HEK293T (cell line): ENCODE results near the gene BNIP5.

Experiments used
- CTCF ChIA-PET: fragments of 350-600 bp; formaldehyde crosslinking; extraction: SDS; loops from one replicate; lab custom pipeline; 2021; ENCODE audit warnings: antibody characterized with exemption, inconsistent platforms; lab: Yijun Ruan, JAX
- POLR2A ChIA-PET: fragments of 350-600 bp; formaldehyde crosslinking; extraction: SDS; loops from one replicate; lab custom pipeline; 2020; ENCODE audit warnings: antibody characterized with exemption, inconsistent platforms; lab: Yijun Ruan, JAX
- DNase-seq: peaks from one replicate; pipeline ENCODE4 v3.0.0; 2012; ENCODE audit warnings: mixed read lengths; ENCODE audit errors: extremely low spot score
- ARNT ChIP-seq: fragments of 450-650 bp; IDR thresholded peaks from 2 replicates; pipeline ENCODE4 v1.6.1; 2017; ENCODE audit warnings: mild to moderate bottlenecking
- BHLHE40 ChIP-seq: fragments of 450-650 bp; IDR thresholded peaks from 2 replicates; pipeline ENCODE4 v1.6.1; 2016; ENCODE audit warnings: mild to moderate bottlenecking, moderate library complexity, borderline replicate concordance
- CTBP1 ChIP-seq: fragments of 450-650 bp; IDR thresholded peaks from 2 replicates; pipeline ENCODE4 v1.6.1; 2016; ENCODE audit warnings: borderline replicate concordance
- ELF4 ChIP-seq: fragments of 450-650 bp; IDR thresholded peaks from 2 replicates; pipeline ENCODE4 v1.6.1; 2017; ENCODE audit warnings: antibody characterized with exemption
- FOXA1 ChIP-seq: fragments of 450-650 bp; IDR thresholded peaks from 2 replicates; pipeline ENCODE4 v1.6.1; 2016; ENCODE audit warnings: mild to moderate bottlenecking
- FOXK2 ChIP-seq: fragments of 450-650 bp; IDR thresholded peaks from 2 replicates; pipeline ENCODE4 v1.6.1; 2016; ENCODE audit warnings: mild to moderate bottlenecking
- FOXM1 ChIP-seq: fragments of 450-650 bp; IDR thresholded peaks from 2 replicates; pipeline ENCODE4 v1.6.1; 2017; ENCODE audit warnings: mild to moderate bottlenecking, borderline replicate concordance
- HDGF ChIP-seq: fragments of 450-650 bp; IDR thresholded peaks from 2 replicates; pipeline ENCODE4 v1.6.1; 2017; ENCODE audit warnings: antibody characterized with exemption, borderline replicate concordance
- L3MBTL2 ChIP-seq: fragments of 450-650 bp; conservative IDR thresholded peaks from 2 replicates; pipeline ENCODE4 v1.6.1; 2016; ENCODE audit warnings: mild to moderate bottlenecking
- LEF1 ChIP-seq: fragments of 450-650 bp; IDR thresholded peaks from 2 replicates; pipeline ENCODE4 v1.6.1; 2017; ENCODE audit warnings: mild to moderate bottlenecking, borderline replicate concordance
- NFRKB ChIP-seq: fragments of 450-650 bp; IDR thresholded peaks from 2 replicates; pipeline ENCODE4 v1.6.1; 2016; ENCODE audit warnings: mild to moderate bottlenecking, moderate library complexity
- PKNOX1 ChIP-seq: fragments of 450-650 bp; IDR thresholded peaks from 2 replicates; pipeline ENCODE4 v1.6.1; 2016
- SP1 ChIP-seq: fragments of 450-650 bp; IDR thresholded peaks from 2 replicates; pipeline ENCODE4 v1.6.1; 2017
- SUZ12 ChIP-seq: fragments of 450-650 bp; IDR thresholded peaks from 2 replicates; pipeline ENCODE4 v1.6.1; 2016; ENCODE audit warnings: mild to moderate bottlenecking
- ZNF384 ChIP-seq: fragments of 450-650 bp; IDR thresholded peaks from 2 replicates; pipeline ENCODE4 v1.6.1; 2016

The BNIP5 gene

GRCh38 chr6:36349240-36349639, 12.6 kb upstream of the BNIP5 start:
- DNase-seq: no peak
- ChIA-PET POLR2A (no interaction called here), CTCF (no interaction called here)
- no peak for TF ChIP-seq BHLHE40
- TF ChIP-seq ZNF384: no peak
- TF ChIP-seq CTBP1: no peak
- TF ChIP-seq FOXM1: no peak
- no peak for TF ChIP-seq LEF1
- no peak for TF ChIP-seq ARNT
- no peak for TF ChIP-seq NFRKB
- TF ChIP-seq FOXA1: no peak
- TF ChIP-seq HDGF: no peak
- no peak for TF ChIP-seq L3MBTL2
- TF ChIP-seq FOXK2: no peak
- no peak for TF ChIP-seq SUZ12

- CTCF ChIA-PET: interaction anchor here (0.8 kb wide), 1 partner anchor 14 kb away, joined by 3 read pairs; no protein-coding TSS in a partner anchor
- no peak for DNase-seq
- TF ChIP-seq ELF4 (no peak), SUZ12 (no peak), SP1 (no peak), CTBP1 (no peak), LEF1 (no peak)
- POLR2A ChIA-PET: no interaction called here
Observed at GRCh38 chr6:36347621-36348020, 10.9 kb upstream of the BNIP5 start.

GRCh38 chr6:36346486-36347273, 10.0 kb upstream of the BNIP5 start:
- TF ChIP-seq HDGF (no peak), SP1 (no peak), SUZ12 (no peak), FOXM1 (no peak), NFRKB (no peak), ELF4 (no peak), CTBP1 (no peak)
- POLR2A ChIA-PET: no interaction called here
- CTCF ChIA-PET: interaction anchor here (0.8 to 1.1 kb wide), 2 partner anchors 12 to 15 kb away, joined by 3 read pairs; no protein-coding TSS in a partner anchor
- DNase-seq: no peak

GRCh38 chr6:36345681-36346466, 9.2 kb upstream of the BNIP5 start:
- ChIA-PET CTCF (interaction anchor here (1.1 kb wide), 1 partner anchor 13 kb away, joined by 3 read pairs; no protein-coding TSS in a partner anchor), POLR2A (no interaction called here)
- TF ChIP-seq CTBP1 (no peak), PKNOX1 (peak; percentile 66; the same call in 1 of the 2 replicates)
- no peak for DNase-seq

- TF ChIP-seq BHLHE40: no peak
- POLR2A ChIA-PET: no interaction called here
- CTCF ChIA-PET: no interaction called here
- no peak for DNase-seq
Observed at GRCh38 chr6:36343109-36343680, 6.5 kb upstream of the BNIP5 start.

- TF ChIP-seq FOXM1 (no peak), LEF1 (no peak), BHLHE40 (no peak), NFRKB (0 out of 2 replicates have a peak, but pooled peaks have one; percentile 16), ELF4 (no peak), L3MBTL2 (peak; percentile 96), ZNF384 (no peak)
- DNase-seq: peak; percentile 86
- ChIA-PET POLR2A (interaction anchor here (0.9 to 1.5 kb wide), 3 partner anchors 10 to 12 kb away, joined by 3 to 5 read pairs (median 3); no protein-coding TSS in a partner anchor), CTCF (interaction anchor here (0.6 to 1.8 kb wide), 15 partner anchors 10 to 162 kb away, joined by 3 to 19 read pairs (median 4); no protein-coding TSS in a partner anchor)
Observed at GRCh38 chr6:36340618-36341454, 4.1 kb upstream of the BNIP5 start.

- no peak for TF ChIP-seq ELF4
- no peak for DNase-seq
- POLR2A ChIA-PET: interaction anchor here (1.5 kb wide), 1 partner anchor 9 kb away, joined by 5 read pairs; no protein-coding TSS in a partner anchor
- CTCF ChIA-PET: interaction anchor here (0.7 to 1.8 kb wide), 6 partner anchors 10 to 31 kb away, joined by 3 to 19 read pairs (median 6); no protein-coding TSS in a partner anchor
Observed at GRCh38 chr6:36340306-36340617, 3.6 kb upstream of the BNIP5 start.
